Esophagus (tissue), 2 donors: Measurements from ENCODE around the gene ZMYND8. TPM values are rescaled to one million over a fixed set of nuclear protein-coding genes. Genes with fewer than 3 reads are reported as not detected.

Experiments
- H3K27ac ChIP-seq, 2 donors: one replicate each; pipeline ENCODE4 v1.5.1; 2013; ENCODE audit warnings: low read depth in 2 of 2, mild to moderate bottlenecking in 2 of 2, inconsistent platforms in 1 of 2, low read length in 1 of 2, moderate library complexity in 1 of 2
- H3K27me3 ChIP-seq, 2 donors: one replicate each; pipeline ENCODE4 v1.6.1; 2013; ENCODE audit warnings: low read length in 2 of 2, control low read depth in 1 of 2, mild to moderate bottlenecking in 1 of 2; ENCODE audit not compliant: insufficient read depth in 2 of 2, control insufficient read depth in 1 of 2
- H3K36me3 ChIP-seq, 2 donors: one replicate each; pipeline ENCODE4 v1.6.1; 2013; ENCODE audit warnings: low read length in 1 of 2; ENCODE audit not compliant: control insufficient read depth in 2 of 2, insufficient read depth in 2 of 2
- H3K4me1 ChIP-seq, 2 donors: one replicate each; pipeline ENCODE4 v1.6.1; 2013; ENCODE audit warnings: low read length in 1 of 2; ENCODE audit not compliant: control insufficient read depth in 2 of 2, insufficient read depth in 2 of 2
- H3K4me3 ChIP-seq, 2 donors: one replicate each; pipeline ENCODE4 v1.5.1; 2013; ENCODE audit warnings: low read length in 2 of 2, mild to moderate bottlenecking in 2 of 2, low read depth in 1 of 2, moderate library complexity in 1 of 2
- H3K9me3 ChIP-seq, 2 donors: one replicate each; pipeline ENCODE4 v1.6.1; 2013; ENCODE audit warnings: mild to moderate bottlenecking in 2 of 2, low read depth in 1 of 2, low read length in 1 of 2, moderate library complexity in 1 of 2; ENCODE audit not compliant: control insufficient read depth in 2 of 2, insufficient read depth in 1 of 2
- WGBS, 2 donors: extraction: QIAGEN DNeasy Blood & Tissue Kit; methylation state at CpG; one replicate each; pipeline ENCODE4 v1.1.7; 2013; 5-methylcytosine and 5-hydroxymethylcytosine counted together
- polyA plus RNA-seq, 2 donors: library from polyadenylated mRNA; stranded (reverse); fragments of 200-250 nt; gene quantifications; one replicate each; pipeline ENCODE4 v1.2.3, GENCODE V29; 2013
- donor health status: healthy with polysubstance abuse.
- donor health status: Bipolar disorder and iron deficiency.

The ZMYND8 gene
- polyA plus RNA-seq, 2 donors: 8.8 to 18.7 TPM

- 95 to 96% methylated on average over 8 of the region's 8 CpGs for WGBS, 2 donors
- no peak overlapping the region for H3K4me3 ChIP-seq
- peaks cover 8 to 27% of the 10 kb centered on the region in 2 donors for H3K36me3 ChIP-seq
- no peaks in the 10 kb centered on the region for H3K4me1 ChIP-seq
- H3K27me3 ChIP-seq: no peaks in the 10 kb centered on the region
- no peak overlapping the region for H3K27ac ChIP-seq
- no peaks in the 10 kb centered on the region for H3K9me3 ChIP-seq
These were observed 136.3 kb downstream of the ZMYND8 start for GRCh38 chr20:47220161-47220582.

GRCh38 chr20:47217482-47218446, 138.7 kb downstream of the ZMYND8 start:
- H3K27me3 ChIP-seq: no peaks in the 10 kb centered on the region
- no peaks in the 10 kb centered on the region for H3K9me3 ChIP-seq
- 85 to 87% methylated on average over 12 of the region's 12 CpGs for WGBS, 2 donors
- H3K4me1 ChIP-seq: no peaks in the 10 kb centered on the region
- no peak overlapping the region for H3K4me3 ChIP-seq
- H3K36me3 ChIP-seq: peaks cover 13 to 28% of the 10 kb centered on the region in 2 donors
- H3K27ac ChIP-seq: no peak overlapping the region

GRCh38 chr20:47216819-47217410, 139.6 kb downstream of the ZMYND8 start:
- no peaks in the 10 kb centered on the region for H3K27me3 ChIP-seq
- H3K9me3 ChIP-seq: no peaks in the 10 kb centered on the region
- H3K4me3 ChIP-seq: no peak overlapping the region
- 89 to 95% methylated on average over 7 of the region's 7 CpGs for WGBS, 2 donors
- peaks cover 19 to 37% of the 10 kb centered on the region in 2 donors for H3K36me3 ChIP-seq
- H3K27ac ChIP-seq: no peak overlapping the region
- H3K4me1 ChIP-seq: peaks cover 0 to 3% of the 10 kb centered on the region in 2 donors

- 93 to 94% methylated on average over 10 of the region's 10 CpGs for WGBS, 2 donors
- Histone ChIP-seq H3K4me3 (no peak overlapping the region), H3K36me3 (peaks cover 18 to 38% of the 10 kb centered on the region in 2 donors), H3K9me3 (no peaks in the 10 kb centered on the region), H3K27ac (no peak overlapping the region), H3K4me1 (peaks cover 0 to 3% of the 10 kb centered on the region in 2 donors), H3K27me3 (no peaks in the 10 kb centered on the region)
These were observed 140.7 kb downstream of the ZMYND8 start for GRCh38 chr20:47215653-47216397.

- no peaks in the 10 kb centered on the region for H3K9me3 ChIP-seq
- H3K36me3 ChIP-seq: peaks cover 21 to 45% of the 10 kb centered on the region in 2 donors
- H3K4me3 ChIP-seq: no peak overlapping the region
- H3K4me1 ChIP-seq: peaks cover 0 to 3% of the 10 kb centered on the region in 2 donors
- H3K27me3 ChIP-seq: no peaks in the 10 kb centered on the region
- WGBS, 2 donors: 94 to 95% methylated on average over 9 of the region's 9 CpGs
- no peak overlapping the region for H3K27ac ChIP-seq
These were observed 142.5 kb downstream of the ZMYND8 start for GRCh38 chr20:47213966-47214365.

- Histone ChIP-seq H3K27me3 (no peaks in the 10 kb centered on the region), H3K36me3 (peaks cover 21 to 45% of the 10 kb centered on the region in 2 donors)
These were observed 143.8 kb downstream of the ZMYND8 start for GRCh38 chr20:47212606-47213207.

GRCh38 chr20:47211036-47211435, 145.5 kb downstream of the ZMYND8 start:
- H3K27me3 ChIP-seq: no peaks in the 10 kb centered on the region
- no peak overlapping the region for H3K27ac ChIP-seq

More at GRCh38 chr20:47212606-47213207, 143.8 kb downstream of the ZMYND8 start:
- H3K9me3 ChIP-seq: no peaks in the 10 kb centered on the region
- no peak overlapping the region for H3K27ac ChIP-seq
- H3K4me3 ChIP-seq: no peak overlapping the region
- 93% methylated on average over 9 of the region's 9 CpGs for WGBS, 2 donors
- H3K4me1 ChIP-seq: peaks cover 0 to 3% of the 10 kb centered on the region in 2 donors

GRCh38 chr20:47210470-47210869, 146.0 kb downstream of the ZMYND8 start:
- Histone ChIP-seq H3K4me1 (peaks cover 0 to 3% of the 10 kb centered on the region in 2 donors), H3K36me3 (peaks cover 17 to 39% of the 10 kb centered on the region in 2 donors), H3K9me3 (no peaks in the 10 kb centered on the region), H3K27ac (no peak overlapping the region), H3K27me3 (no peaks in the 10 kb centered on the region), H3K4me3 (no peak overlapping the region)
- 96 to 97% methylated on average over 13 of the region's 13 CpGs for whole genome bisulfite sequencing, 2 donors

More at GRCh38 chr20:47211036-47211435, 145.5 kb downstream of the ZMYND8 start:
- no peak overlapping the region for H3K4me3 ChIP-seq
- WGBS, 2 donors: 93 to 94% methylated on average over 7 of the region's 7 CpGs
- H3K9me3 ChIP-seq: no peaks in the 10 kb centered on the region
- peaks cover 17 to 39% of the 10 kb centered on the region in 2 donors for H3K36me3 ChIP-seq
- H3K4me1 ChIP-seq: peaks cover 0 to 3% of the 10 kb centered on the region in 2 donors

GRCh38 chr20:47209982-47210381, 146.5 kb downstream of the ZMYND8 start:
- Histone ChIP-seq H3K27me3 (no peaks in the 10 kb centered on the region), H3K27ac (no peak overlapping the region), H3K9me3 (no peaks in the 10 kb centered on the region), H3K36me3 (peaks cover 17 to 39% of the 10 kb centered on the region in 2 donors), H3K4me3 (no peak overlapping the region), H3K4me1 (peaks cover 0 to 3% of the 10 kb centered on the region in 2 donors)
- 94% methylated on average over 17 of the region's 17 CpGs for WGBS, 2 donors
